HCT116 (cell line): ENCODE measurements around the gene ASS1. TPM values are rescaled to one million over a fixed set of nuclear protein-coding genes. Genes with fewer than 3 reads are reported as not detected.

Experiments used
- ATAC-seq: fragments of 200-7000 bp; cut with Tn5 transposase; 2 replicates; pipeline ENCODE4 v1.9.1; 2020; ENCODE audit warnings: mild to moderate bottlenecking, moderate library complexity
- BruUV-seq: library from RNA; stranded (reverse); fragments of 400-500 nt; replicated peaks from 2 replicates; lab custom pipeline; 2021; lab: Mats Ljungman, UMichigan
- CTCF ChIA-PET: fragments of 300-600 bp; sonication (Branson Sonifier 250); formaldehyde crosslinking; loops from one replicate; lab custom pipeline; 2021; ENCODE audit warnings: antibody characterized with exemption; lab: Charles Lee
- POLR2A ChIA-PET: fragments of 300-600, 350-600 bp; sonication (Branson Sonifier 250); formaldehyde crosslinking; loops from one replicate; lab custom pipeline; 2021; ENCODE audit warnings: antibody characterized with exemption; lab: Charles Lee
- RAD21 ChIA-PET, 2 experiments: fragments of 300-600 bp; sonication (Branson Sonifier 250); formaldehyde crosslinking; loops; one replicate each; lab custom pipeline; 2023; ENCODE audit warnings: low total read pairs in 2 of 2; ENCODE audit not compliant: uncharacterized antibody in 2 of 2, unreplicated experiment in 2 of 2, low non-redundant PET in 1 of 2; lab: Charles Lee
- DNase-seq: peaks from one replicate; pipeline ENCODE4 v3.0.0-alpha.2; 2010; ENCODE audit warnings: low read depth, low spot score
- H2AFZ ChIP-seq: fragments of 200-600 bp; shearing (Covaris generic), sonication (generic); 2 replicates; pipeline ENCODE4 v1.6.1; 2017; ENCODE audit warnings: low read depth, mixed run types, mixed read lengths, antibody characterized with exemption, low read length; ENCODE audit not compliant: poor library complexity, severe bottlenecking
- H3K27ac ChIP-seq: 2 replicates; pipeline ENCODE4 v1.5.1; 2012; ENCODE audit warnings: low read depth, low read length
- H3K27me3 ChIP-seq: fragments of 200-600 bp; sonication (generic); 2 replicates; pipeline ENCODE4 v1.6.1; 2016; ENCODE audit warnings: mixed run types, low read length, mixed read lengths; ENCODE audit not compliant: insufficient read depth
- H3K36me3 ChIP-seq, 2 experiments: fragments of 200-500 bp in 1 of 2; fragments of 200-600 bp in 1 of 2; sonication (Bioruptor generic) in 1 of 2; sonication (generic) in 1 of 2; 2 replicates each; pipeline versions ENCODE4 v1.5.1 to v1.6.1; 2014 to 2016; ENCODE audit warnings: low read length in 2 of 2, inconsistent platforms in 1 of 2, mixed read lengths in 1 of 2, mixed run types in 1 of 2; ENCODE audit not compliant: insufficient read depth in 2 of 2, control insufficient read depth in 1 of 2
- H3K4me1 ChIP-seq, 2 experiments: fragments of 200-600 bp in 1 of 2; sonication (generic) in 1 of 2; 2 replicates each; pipeline versions ENCODE4 v1.5.1 to v1.6.1; 2012 to 2017; ENCODE audit warnings: low read length in 2 of 2, inconsistent platforms in 1 of 2, mild to moderate bottlenecking in 1 of 2, mixed read lengths in 1 of 2, mixed run types in 1 of 2, moderate library complexity in 1 of 2; ENCODE audit not compliant: insufficient read depth in 2 of 2, control insufficient read depth in 1 of 2
- H3K4me2 ChIP-seq: fragments of 200-600 bp; sonication (generic); 2 replicates; pipeline ENCODE4 v1.6.1; 2017; ENCODE audit warnings: mixed run types, low read length, mixed read lengths
- H3K4me3 ChIP-seq, 2 experiments: fragments of 200-600 bp in 1 of 2; sonication (generic) in 1 of 2; replicated peaks in 1 of 2; 2 replicates each; pipeline ENCODE4 v1.5.1; 2011 to 2016; ENCODE audit warnings: low read length in 2 of 2, control low read depth in 1 of 2, low read depth in 1 of 2, mild to moderate bottlenecking in 1 of 2, mixed read lengths in 1 of 2, mixed run types in 1 of 2
- H3K79me2 ChIP-seq: fragments of 200-600 bp; sonication (generic); 2 replicates; pipeline ENCODE4 v1.6.1; 2017; ENCODE audit warnings: mild to moderate bottlenecking, mixed run types, low read length, moderate library complexity, mixed read lengths; ENCODE audit not compliant: insufficient read depth
- H3K9ac ChIP-seq: fragments of 200-600 bp; sonication (generic); 2 replicates; pipeline ENCODE4 v1.6.1; 2016; ENCODE audit warnings: low read length, mixed read lengths
- H3K9me2 ChIP-seq: fragments of 200-600 bp; sonication (generic), shearing (Covaris generic); 2 replicates; pipeline ENCODE4 v1.6.1; 2017; ENCODE audit warnings: mixed run types, mild to moderate bottlenecking, moderate library complexity; ENCODE audit not compliant: insufficient read depth
- H3K9me3 ChIP-seq, 2 experiments: fragments of 200-500 bp in 1 of 2; fragments of 200-600 bp in 1 of 2; sonication (Bioruptor generic) in 1 of 2; sonication (generic) in 1 of 2; 2 replicates each; pipeline ENCODE4 v1.6.1; 2014 to 2017; ENCODE audit warnings: low read length in 2 of 2, mixed read lengths in 2 of 2, inconsistent platforms in 1 of 2, low read depth in 1 of 2, mild to moderate bottlenecking in 1 of 2, mixed run types in 1 of 2, moderate library complexity in 1 of 2; ENCODE audit not compliant: control insufficient read depth in 1 of 2, insufficient read depth in 1 of 2
- H4K20me1 ChIP-seq: fragments of 200-600 bp; sonication (generic), shearing (Covaris generic); 2 replicates; pipeline ENCODE4 v1.6.1; 2017; ENCODE audit warnings: mixed run types, mild to moderate bottlenecking, moderate library complexity; ENCODE audit not compliant: insufficient read depth
- CBX3 ChIP-seq: IDR thresholded peaks from 2 replicates; pipeline ENCODE4 v1.6.1; 2012; ENCODE audit warnings: low read depth
- EZH2 ChIP-seq: fragments of 200-600 bp; sonication (generic); IDR thresholded peaks from 2 replicates; pipeline ENCODE4 v1.6.1; 2017; ENCODE audit warnings: antibody characterized with exemption, mixed run types
- EZH2phosphoT487 ChIP-seq: fragments of 200-600 bp; IDR thresholded peaks from 2 replicates; pipeline ENCODE4 v1.6.1; 2018; ENCODE audit warnings: antibody characterized with exemption, borderline replicate concordance
- POLR2A ChIP-seq: IDR thresholded peaks from 2 replicates; pipeline ENCODE4 v1.7.0; 2011; ENCODE audit warnings: borderline replicate concordance; ENCODE audit not compliant: insufficient read depth, insufficient read length; ENCODE audit errors: extremely low read depth
- POLR2AphosphoS5 ChIP-seq: IDR thresholded peaks from 2 replicates; pipeline ENCODE4 v1.6.1; 2011; ENCODE audit warnings: mild to moderate bottlenecking, low read depth, low read length, moderate library complexity
- RAD21 ChIP-seq: IDR thresholded peaks from 2 replicates; pipeline ENCODE4 v1.6.1; 2012; ENCODE audit warnings: low read depth, mild to moderate bottlenecking
- SIN3A ChIP-seq: IDR thresholded peaks from 2 replicates; pipeline ENCODE4 v1.6.1; 2012; ENCODE audit warnings: low read depth
- SP1 ChIP-seq: IDR thresholded peaks from 2 replicates; pipeline ENCODE4 v1.6.1; 2012; ENCODE audit warnings: low read depth
- SRF ChIP-seq: IDR thresholded peaks from 2 replicates; pipeline ENCODE4 v1.6.1; 2012; ENCODE audit warnings: low read depth
- TCF7L2 ChIP-seq: IDR thresholded peaks from 2 replicates; pipeline ENCODE4 v1.7.0; 2011; ENCODE audit warnings: borderline replicate concordance, inconsistent platforms; ENCODE audit not compliant: insufficient read depth, insufficient read length; ENCODE audit errors: extremely low read depth
- YY1 ChIP-seq: IDR thresholded peaks from 2 replicates; pipeline ENCODE4 v1.6.1; 2011; ENCODE audit warnings: low read length, low read depth, moderate library complexity, mild to moderate bottlenecking; ENCODE audit not compliant: insufficient replicate concordance; ENCODE audit errors: extremely low read depth
- ZFX ChIP-seq: fragments of 450-650 bp; IDR thresholded peaks from 2 replicates; pipeline ENCODE4 v1.6.1; 2017
- ZNF274 ChIP-seq: fragments of 200-500 bp; sonication (Bioruptor generic); IDR thresholded peaks from 2 replicates; pipeline ENCODE4 v1.6.1; 2014; ENCODE audit warnings: mild to moderate bottlenecking, low read depth, low read length, inconsistent platforms
- intact Hi-C: fragments of 100-400 bp; cut with micrococcal nuclease; formaldehyde crosslinking; loops from 2 replicates; pipeline ENCODE4 v1.10.0; 2022
- total RNA-seq: library from RNA; stranded (reverse); gene quantifications from one replicate; pipeline ENCODE4 v1.2.1, GENCODE V29; 2021; ENCODE audit not compliant: unreplicated experiment
- TF ChIP-seq, protein P1 (sequence below): IDR thresholded peaks from 2 replicates; pipeline ENCODE4 v1.6.1; 2012
- TF ChIP-seq, protein P2 (sequence below): IDR thresholded peaks from 2 replicates; pipeline ENCODE4 v1.6.1; 2012; ENCODE audit warnings: low read depth
- TF ChIP-seq, protein P3 (sequence below): IDR thresholded peaks from 2 replicates; pipeline ENCODE4 v1.6.1; 2011; ENCODE audit warnings: mild to moderate bottlenecking, low read length, moderate library complexity; ENCODE audit not compliant: insufficient replicate concordance; ENCODE audit errors: extremely low read depth

ASS1 gene
- total RNA-seq, 1 experiment from 2014 or later = 92.6 TPM

DNA sequence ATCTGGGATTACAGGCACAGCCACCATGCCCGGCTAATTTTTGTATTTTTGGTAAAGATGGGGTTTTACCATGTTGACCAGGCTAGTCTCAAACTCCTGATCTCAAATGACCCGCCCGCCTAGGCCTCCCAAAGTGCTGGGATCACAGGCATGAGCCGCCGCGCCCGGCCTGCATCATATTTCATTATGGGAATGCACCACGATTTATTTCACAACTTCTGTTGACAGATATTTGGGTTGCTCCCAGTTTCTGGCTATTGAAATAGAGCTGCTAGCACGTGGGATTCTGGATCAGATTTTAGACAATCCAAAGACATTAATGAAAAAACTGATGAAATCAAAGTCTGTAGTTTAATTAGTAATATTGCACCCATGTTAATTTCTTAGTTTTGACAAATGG, 86.2 kb downstream of the ASS1 start:
- intact Hi-C loops = no loop called here
- no peaks in the 10 kb centered on the region for H4K20me1 ChIP-seq
- H2AFZ ChIP-seq = no peak overlapping the region
- no peaks in the 10 kb centered on the region for H3K9me2 ChIP-seq
- CTCF ChIA-PET = no interaction called here
- no peak overlapping the region for H3K9ac ChIP-seq
- RAD21 ChIA-PET = no interaction called here
- POLR2A ChIA-PET = no interaction called here
- ATAC-seq (no peak), DNase-seq (no peak)
- no peaks in the 10 kb centered on the region for H3K27me3 ChIP-seq
- no peaks in the 10 kb centered on the region for H3K9me3 ChIP-seq
- H3K4me1 ChIP-seq = peaks cover 2 to 3% of the 10 kb centered on the region in 2 experiments; a peak in 2 of 4 replicates
- H3K36me3 ChIP-seq = no peaks in the 10 kb centered on the region
- no peak overlapping the region for H3K27ac ChIP-seq
- H3K79me2 ChIP-seq = no peaks in the 10 kb centered on the region
- no TSS peak for BruUV-seq
- H3K4me3 ChIP-seq = no peak overlapping the region
- no peak overlapping the region for H3K4me2 ChIP-seq
- TF ChIP-seq SRF (no peak), CBX3 (no peak), YY1 (no peak)
- TF ChIP-seq, protein P1, sequence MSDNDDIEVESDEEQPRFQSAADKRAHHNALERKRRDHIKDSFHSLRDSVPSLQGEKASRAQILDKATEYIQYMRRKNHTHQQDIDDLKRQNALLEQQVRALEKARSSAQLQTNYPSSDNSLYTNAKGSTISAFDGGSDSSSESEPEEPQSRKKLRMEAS = no peak

DNA sequence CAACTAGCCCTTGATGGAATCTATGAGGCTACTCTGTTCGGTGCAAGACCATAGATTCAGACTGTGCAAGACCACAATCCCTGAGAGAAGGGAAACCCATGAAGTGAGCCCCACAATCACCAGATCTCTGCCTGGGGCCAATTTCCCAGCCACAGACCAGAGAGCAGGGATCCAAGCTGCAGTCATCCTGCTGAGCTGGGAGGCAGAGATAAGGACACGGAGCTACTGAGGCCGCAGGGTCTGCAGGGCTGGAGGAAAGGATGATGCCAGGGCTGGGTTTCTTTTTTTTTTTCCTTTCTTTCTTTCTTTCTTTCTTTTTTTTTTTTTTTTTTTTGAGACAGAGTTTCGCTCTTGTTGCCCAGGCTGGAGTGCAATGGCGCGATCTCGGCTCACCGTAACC, 86.9 kb downstream of the ASS1 start:
- Histone ChIP-seq H3K4me2 (no peak overlapping the region), H2AFZ (no peak overlapping the region), H3K9me2 (no peaks in the 10 kb centered on the region)
- TF ChIP-seq ZFX = no peak
- TF ChIP-seq, protein P2, sequence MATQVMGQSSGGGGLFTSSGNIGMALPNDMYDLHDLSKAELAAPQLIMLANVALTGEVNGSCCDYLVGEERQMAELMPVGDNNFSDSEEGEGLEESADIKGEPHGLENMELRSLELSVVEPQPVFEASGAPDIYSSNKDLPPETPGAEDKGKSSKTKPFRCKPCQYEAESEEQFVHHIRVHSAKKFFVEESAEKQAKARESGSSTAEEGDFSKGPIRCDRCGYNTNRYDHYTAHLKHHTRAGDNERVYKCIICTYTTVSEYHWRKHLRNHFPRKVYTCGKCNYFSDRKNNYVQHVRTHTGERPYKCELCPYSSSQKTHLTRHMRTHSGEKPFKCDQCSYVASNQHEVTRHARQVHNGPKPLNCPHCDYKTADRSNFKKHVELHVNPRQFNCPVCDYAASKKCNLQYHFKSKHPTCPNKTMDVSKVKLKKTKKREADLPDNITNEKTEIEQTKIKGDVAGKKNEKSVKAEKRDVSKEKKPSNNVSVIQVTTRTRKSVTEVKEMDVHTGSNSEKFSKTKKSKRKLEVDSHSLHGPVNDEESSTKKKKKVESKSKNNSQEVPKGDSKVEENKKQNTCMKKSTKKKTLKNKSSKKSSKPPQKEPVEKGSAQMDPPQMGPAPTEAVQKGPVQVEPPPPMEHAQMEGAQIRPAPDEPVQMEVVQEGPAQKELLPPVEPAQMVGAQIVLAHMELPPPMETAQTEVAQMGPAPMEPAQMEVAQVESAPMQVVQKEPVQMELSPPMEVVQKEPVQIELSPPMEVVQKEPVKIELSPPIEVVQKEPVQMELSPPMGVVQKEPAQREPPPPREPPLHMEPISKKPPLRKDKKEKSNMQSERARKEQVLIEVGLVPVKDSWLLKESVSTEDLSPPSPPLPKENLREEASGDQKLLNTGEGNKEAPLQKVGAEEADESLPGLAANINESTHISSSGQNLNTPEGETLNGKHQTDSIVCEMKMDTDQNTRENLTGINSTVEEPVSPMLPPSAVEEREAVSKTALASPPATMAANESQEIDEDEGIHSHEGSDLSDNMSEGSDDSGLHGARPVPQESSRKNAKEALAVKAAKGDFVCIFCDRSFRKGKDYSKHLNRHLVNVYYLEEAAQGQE = no peak
- no peak for TF ChIP-seq SIN3A
- no peak for TF ChIP-seq CBX3
- TF ChIP-seq, protein P3, sequence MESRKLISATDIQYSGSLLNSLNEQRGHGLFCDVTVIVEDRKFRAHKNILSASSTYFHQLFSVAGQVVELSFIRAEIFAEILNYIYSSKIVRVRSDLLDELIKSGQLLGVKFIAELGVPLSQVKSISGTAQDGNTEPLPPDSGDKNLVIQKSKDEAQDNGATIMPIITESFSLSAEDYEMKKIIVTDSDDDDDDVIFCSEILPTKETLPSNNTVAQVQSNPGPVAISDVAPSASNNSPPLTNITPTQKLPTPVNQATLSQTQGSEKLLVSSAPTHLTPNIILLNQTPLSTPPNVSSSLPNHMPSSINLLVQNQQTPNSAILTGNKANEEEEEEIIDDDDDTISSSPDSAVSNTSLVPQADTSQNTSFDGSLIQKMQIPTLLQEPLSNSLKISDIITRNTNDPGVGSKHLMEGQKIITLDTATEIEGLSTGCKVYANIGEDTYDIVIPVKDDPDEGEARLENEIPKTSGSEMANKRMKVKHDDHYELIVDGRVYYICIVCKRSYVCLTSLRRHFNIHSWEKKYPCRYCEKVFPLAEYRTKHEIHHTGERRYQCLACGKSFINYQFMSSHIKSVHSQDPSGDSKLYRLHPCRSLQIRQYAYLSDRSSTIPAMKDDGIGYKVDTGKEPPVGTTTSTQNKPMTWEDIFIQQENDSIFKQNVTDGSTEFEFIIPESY = no peak
- TF ChIP-seq POLR2A = no peak
- TF ChIP-seq YY1 = no peak
- TF ChIP-seq TCF7L2 = no peak
- TF ChIP-seq EZH2phosphoT487 = no peak
- no peak for TF ChIP-seq ZNF274
- TF ChIP-seq POLR2AphosphoS5 = no peak
- TF ChIP-seq RAD21 = no peak
- TF ChIP-seq EZH2 = no peak
- TF ChIP-seq SP1 = no peak
- TF ChIP-seq SRF = no peak
- TF ChIP-seq, all 23 proteins: peak for 0
- Histone ChIP-seq H4K20me1 (no peaks in the 10 kb centered on the region), H3K4me1 (peaks cover 2 to 3% of the 10 kb centered on the region in 2 experiments; a peak in 2 of 4 replicates), H3K27me3 (no peaks in the 10 kb centered on the region), H3K4me3 (no peak overlapping the region), H3K9me3 (no peaks in the 10 kb centered on the region), H3K27ac (no peak overlapping the region), H3K79me2 (no peaks in the 10 kb centered on the region), H3K9ac (no peak overlapping the region), H3K36me3 (no peaks in the 10 kb centered on the region)
- RAD21 ChIA-PET = interaction anchor here in 1 of 2 experiments (0.7 kb wide), 1 partner anchor 50 kb away, joined by 4 read pairs; no protein-coding TSS in a partner anchor
- no TSS peak for BruUV-seq
- ATAC-seq (no peak), DNase-seq (no peak)
- POLR2A ChIA-PET = no interaction called here
- intact Hi-C loops = no loop called here
- CTCF ChIA-PET = no interaction called here
